Measurements from ENCODE around the gene FGF3.
"Not testable (repeated sequence)": the region's sequence is repeated elsewhere in the genome, so short reads cannot be mapped to it uniquely, and the experiment has no call there.

Gene FGF3

GRCh38 chr11:69774354-69775162 is 44.7 kb downstream of the FGF3 start:
- no peaks in the 10 kb centered on the region for H3K36me3 Mint-ChIP-seq (ENCODE audit: low read depth)
- no peak overlapping the region for H3K27ac Mint-ChIP-seq
- peaks cover 2% of the 10 kb centered on the region for H3K9me3 Mint-ChIP-seq
- TF ChIP-seq CTCF (IDR thresholded peaks at IDR 0.05), result no peak
- DNase-seq, result peak; percentile 41
- H3K4me1 Mint-ChIP-seq, result peaks cover 35% of the 10 kb centered on the region
- peaks cover 82% of the 10 kb centered on the region for H3K27me3 Mint-ChIP-seq (ENCODE audit: low read depth, poor library complexity)
- no peak overlapping the region for H3K4me3 Mint-ChIP-seq

DNA sequence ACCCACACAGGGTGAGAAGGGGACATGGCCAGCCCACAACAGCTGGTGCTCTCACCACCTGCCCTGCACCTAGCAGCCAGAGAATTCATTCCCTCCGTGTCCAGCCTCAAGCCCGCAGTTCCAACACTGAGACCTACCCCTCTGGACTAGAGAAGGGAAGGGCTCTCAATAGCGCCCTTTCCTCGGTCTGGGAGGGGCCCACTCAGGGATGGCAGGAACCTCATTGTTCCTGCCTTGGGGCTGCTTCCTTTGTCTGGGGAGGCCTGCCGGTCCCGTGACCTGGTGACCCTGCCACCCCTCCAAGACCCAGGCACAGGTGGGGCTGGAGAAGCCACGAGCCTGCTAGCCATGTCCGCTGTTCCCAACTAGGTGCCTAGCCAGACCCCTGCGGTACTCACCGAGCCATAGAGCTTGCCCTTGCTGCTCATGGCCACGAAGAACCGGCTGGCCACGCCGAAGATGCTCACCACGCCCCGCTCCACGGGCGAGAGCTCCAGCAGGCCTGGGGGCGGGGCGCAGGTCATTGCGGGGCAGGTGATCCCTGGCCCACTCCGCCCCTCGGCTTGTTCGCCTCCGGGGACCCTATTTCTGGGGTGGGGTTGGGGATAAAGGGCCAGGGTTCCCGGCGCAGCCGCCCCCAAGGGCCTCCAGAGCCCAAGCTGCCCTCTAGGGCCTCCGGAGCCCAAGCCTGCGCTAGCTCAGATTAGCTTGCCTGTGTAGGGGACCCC is 45.4 kb downstream of the FGF3 start:
- no peak for TF ChIP-seq CTCF (IDR thresholded peaks at IDR 0.05)
- Mint-ChIP-seq H3K4me1 (peaks cover 35% of the 10 kb centered on the region), H3K27me3 (ENCODE audit: low read depth, poor library complexity) (peaks cover 87% of the 10 kb centered on the region), H3K36me3 (ENCODE audit: low read depth) (no peaks in the 10 kb centered on the region), H3K4me3 (no peak overlapping the region), H3K9me3 (peaks cover 5% of the 10 kb centered on the region), H3K27ac (no peak overlapping the region)
- DNase-seq, result no peak

DNA sequence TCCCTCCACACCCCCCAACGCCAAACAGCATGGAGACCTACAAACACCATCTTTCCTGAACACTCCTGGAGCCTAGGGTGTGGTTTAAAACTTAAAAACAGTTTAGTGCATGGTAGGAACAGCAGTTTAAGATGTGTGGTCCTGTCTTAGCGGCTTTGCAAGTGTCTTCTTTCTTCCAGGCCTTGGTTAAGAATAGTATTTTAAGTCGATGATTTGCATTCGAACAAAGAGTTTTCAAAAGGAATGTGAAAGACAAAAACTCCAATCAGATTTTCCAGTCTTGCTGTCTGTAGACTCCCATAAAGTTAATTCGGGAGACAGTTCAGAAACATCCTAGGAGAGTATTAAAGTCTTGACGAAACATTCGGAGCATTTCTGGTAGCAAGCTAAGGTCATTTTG is 47.8 kb downstream of the FGF3 start:
- H3K4me1 Mint-ChIP-seq, result peaks cover 29% of the 10 kb centered on the region
- H3K27me3 Mint-ChIP-seq (ENCODE audit: low read depth, poor library complexity), result peaks cover 76% of the 10 kb centered on the region
- H3K36me3 Mint-ChIP-seq (ENCODE audit: low read depth), result no peaks in the 10 kb centered on the region
- H3K27ac Mint-ChIP-seq, result no peak overlapping the region
- TF ChIP-seq CTCF (IDR thresholded peaks at IDR 0.05), result no peak
- peaks cover 13% of the 10 kb centered on the region for H3K9me3 Mint-ChIP-seq
- H3K4me3 Mint-ChIP-seq, result no peak overlapping the region
- no peak for DNase-seq

DNA sequence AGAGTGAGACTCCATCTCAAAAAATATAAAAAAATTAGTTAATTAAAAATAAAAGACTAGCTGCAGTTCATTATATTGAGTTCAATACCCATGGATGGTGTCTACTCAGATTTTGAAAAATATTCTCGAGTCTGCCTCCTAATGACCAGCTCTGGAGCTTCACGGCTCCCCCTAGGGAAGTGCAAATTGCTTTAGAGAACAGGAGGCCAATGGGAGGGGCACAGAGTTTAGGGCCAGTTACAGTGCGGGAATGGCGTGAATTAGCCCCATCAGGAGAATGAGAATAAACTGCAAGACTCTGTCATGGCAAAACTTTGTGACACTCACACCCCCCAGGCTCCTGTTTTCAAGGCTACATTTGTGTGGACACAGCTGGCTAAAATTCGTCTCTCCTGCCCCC is 48.7 kb downstream of the FGF3 start:
- Mint-ChIP-seq H3K36me3 (ENCODE audit: low read depth) (no peaks in the 10 kb centered on the region), H3K27ac (no peak overlapping the region), H3K4me3 (no peak overlapping the region), H3K27me3 (ENCODE audit: low read depth, poor library complexity) (peaks cover 74% of the 10 kb centered on the region), H3K9me3 (peaks cover 13% of the 10 kb centered on the region), H3K4me1 (peaks cover 32% of the 10 kb centered on the region)
- TF ChIP-seq CTCF (IDR thresholded peaks at IDR 0.05), result no peak
- no peak for DNase-seq

DNA sequence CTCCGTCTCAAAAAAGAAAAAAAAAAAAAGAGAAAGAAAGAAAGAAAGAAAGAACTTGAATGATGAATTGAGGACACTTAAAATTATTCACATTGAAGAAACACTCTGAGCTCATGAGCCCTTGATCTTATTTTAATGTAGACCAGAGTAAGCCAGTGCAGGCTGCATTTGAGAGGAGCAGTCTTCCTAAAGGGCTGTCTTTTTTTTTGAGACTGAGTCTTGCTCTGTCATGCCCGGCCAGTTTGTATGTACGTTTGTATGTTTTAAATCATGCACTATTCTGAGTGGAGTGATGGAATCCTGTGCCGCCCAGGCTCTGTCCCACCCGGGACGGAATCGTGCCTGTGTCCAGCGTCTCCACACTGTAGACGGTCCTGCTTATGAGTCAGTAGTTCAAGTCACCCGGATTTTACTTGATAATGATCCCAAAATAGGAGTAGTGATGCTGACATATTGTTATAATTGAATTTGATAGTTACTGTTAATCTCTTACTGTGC is 53.7 kb downstream of the FGF3 start:
- TF ChIP-seq CTCF (IDR thresholded peaks at IDR 0.05), result no peak
- Mint-ChIP-seq H3K4me3 (no peak overlapping the region), H3K27me3 (ENCODE audit: low read depth, poor library complexity) (peaks cover 52% of the 10 kb centered on the region), H3K27ac (no peak overlapping the region), H3K4me1 (peaks cover 15% of the 10 kb centered on the region), H3K9me3 (peaks cover 13% of the 10 kb centered on the region), H3K36me3 (ENCODE audit: low read depth) (no peaks in the 10 kb centered on the region)
- no peak for DNase-seq

DNA sequence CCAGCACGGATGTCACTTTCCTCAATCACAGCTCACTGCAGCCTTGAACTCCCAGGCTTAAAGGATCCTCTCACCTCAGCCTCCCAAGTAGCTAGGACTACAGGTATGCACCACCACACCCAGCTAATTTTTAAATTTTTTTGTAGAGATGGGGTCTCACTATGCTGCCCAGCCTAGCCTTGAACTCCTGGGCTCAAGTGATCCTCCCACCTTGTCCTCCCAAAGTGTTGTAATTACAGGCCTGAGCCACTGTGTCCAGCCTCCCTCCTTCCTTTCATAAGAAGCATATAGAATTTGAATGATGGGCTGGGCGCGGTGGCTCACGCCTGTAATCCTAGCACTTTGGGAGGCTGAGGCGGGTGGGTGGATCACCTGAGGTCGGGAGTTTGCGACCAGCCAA is 54.3 kb downstream of the FGF3 start:
- not testable (repeated sequence) for H3K36me3 Mint-ChIP-seq (ENCODE audit: low read depth); H3K4me3 Mint-ChIP-seq; DNase-seq; H3K27ac Mint-ChIP-seq
- Mint-ChIP-seq H3K9me3 (peaks cover 13% of the 10 kb centered on the region), H3K4me1 (peaks cover 12% of the 10 kb centered on the region), H3K27me3 (ENCODE audit: low read depth, poor library complexity) (peaks cover 46% of the 10 kb centered on the region)
